GM19043 (cell line): ENCODE data around the gene ERCC6.
A peak's percentile ranks its signal among the peaks of the same experiment; 100 is the strongest.

Experiments
- ATAC-seq: cut with Tn5 transposase; IDR thresholded peaks from one replicate; pipeline ENCODE4 v1.9.1; 2021; ENCODE audit warnings: low read depth; ENCODE audit not compliant: unreplicated experiment

The ERCC6 gene

GRCh38 chr10:49538381-49539319 is at the start of gene ERCC6:
Gene ERCC6 (minus strand): TSS chr10:49539121.
- ATAC-seq: peak; percentile 74

GRCh38 chr10:49587981-49588380 is 49.1 kb upstream of the ERCC6 start:
- ATAC-seq: no peak

- no peak for ATAC-seq
Observed at GRCh38 chr10:49585387-49585786, 46.5 kb upstream of the ERCC6 start.

GRCh38 chr10:49579621-49580020 is 40.7 kb upstream of the ERCC6 start:
- ATAC-seq: no peak

- no peak for ATAC-seq
Observed at GRCh38 chr10:49578392-49578791, 39.5 kb upstream of the ERCC6 start.

- no peak for ATAC-seq
Observed at GRCh38 chr10:49577182-49577925, 38.4 kb upstream of the ERCC6 start.

GRCh38 chr10:49575489-49576072 is 36.7 kb upstream of the ERCC6 start:
- no peak for ATAC-seq

GRCh38 chr10:49572594-49573114 is 33.7 kb upstream of the ERCC6 start:
- ATAC-seq: no peak

GRCh38 chr10:49571388-49571787 is 32.5 kb upstream of the ERCC6 start:
- no peak for ATAC-seq

GRCh38 chr10:49569031-49569631 is 30.2 kb upstream of the ERCC6 start:
- no peak for ATAC-seq

GRCh38 chr10:49568235-49568634 is 29.3 kb upstream of the ERCC6 start:
- no peak for ATAC-seq

GRCh38 chr10:49567810-49568209 is 28.9 kb upstream of the ERCC6 start:
- ATAC-seq: no peak

GRCh38 chr10:49564461-49565009 is 25.6 kb upstream of the ERCC6 start:
- ATAC-seq: no peak

- ATAC-seq: no peak
Observed at GRCh38 chr10:49562893-49563292, 24.0 kb upstream of the ERCC6 start.

GRCh38 chr10:49560526-49560925 is 21.6 kb upstream of the ERCC6 start:
- ATAC-seq: no peak

GRCh38 chr10:49559476-49559875 is 20.6 kb upstream of the ERCC6 start:
- no peak for ATAC-seq

GRCh38 chr10:49558190-49558589 is 19.3 kb upstream of the ERCC6 start:
- no peak for ATAC-seq

- ATAC-seq: no peak
Observed at GRCh38 chr10:49557681-49558080, 18.8 kb upstream of the ERCC6 start.

GRCh38 chr10:49556723-49557122 is 17.8 kb upstream of the ERCC6 start:
- no peak for ATAC-seq

GRCh38 chr10:49552277-49552676 is 13.4 kb upstream of the ERCC6 start:
- ATAC-seq: no peak
